Measurements from ENCODE around the gene STARD8.

The STARD8 gene

GRCh38 chrX:68696267-68696990 lies 49.0 kb downstream of the STARD8 start:
- TF ChIP-seq CTCF (IDR thresholded peaks at IDR 0.05; ENCODE audit: low read depth, low read length) = no peak
- DNase-seq (ENCODE audit: low read depth in 2 of 2) = no peak
- H3K4me3 ChIP-seq (replicated peaks in 1 of 2; ENCODE audit: low read depth in 2 of 2, low read length in 2 of 2) = no peak overlapping the region

- H3K4me3 ChIP-seq (replicated peaks in 1 of 2; ENCODE audit: low read depth in 2 of 2, low read length in 2 of 2) = no peak overlapping the region
- no peak for DNase-seq (ENCODE audit: low read depth in 2 of 2)
- no peak for TF ChIP-seq CTCF (IDR thresholded peaks at IDR 0.05; ENCODE audit: low read depth, low read length)
These were observed 49.6 kb downstream of the STARD8 start for GRCh38 chrX:68697036-68697435.

GRCh38 chrX:68697465-68698125 lies 50.1 kb downstream of the STARD8 start:
- DNase-seq (ENCODE audit: low read depth in 2 of 2) = no peak
- no peak for TF ChIP-seq CTCF (IDR thresholded peaks at IDR 0.05; ENCODE audit: low read depth, low read length)
- no peak overlapping the region for H3K4me3 ChIP-seq (replicated peaks in 1 of 2; ENCODE audit: low read depth in 2 of 2, low read length in 2 of 2)

GRCh38 chrX:68698942-68699341 lies 51.5 kb downstream of the STARD8 start:
- no peak overlapping the region for H3K4me3 ChIP-seq (replicated peaks in 1 of 2; ENCODE audit: low read depth in 2 of 2, low read length in 2 of 2)
- no peak for DNase-seq (ENCODE audit: low read depth in 2 of 2)
- no peak for TF ChIP-seq CTCF (IDR thresholded peaks at IDR 0.05; ENCODE audit: low read depth, low read length)

- H3K4me3 ChIP-seq (replicated peaks in 1 of 2; ENCODE audit: low read depth in 2 of 2, low read length in 2 of 2) = no peak overlapping the region
- TF ChIP-seq CTCF (IDR thresholded peaks at IDR 0.05; ENCODE audit: low read depth, low read length) = no peak
- DNase-seq (ENCODE audit: low read depth in 2 of 2) = peak; percentile 43 to 74
These were observed 52.7 kb downstream of the STARD8 start for GRCh38 chrX:68699960-68700746.

GRCh38 chrX:68703369-68703768 lies 55.9 kb downstream of the STARD8 start:
- DNase-seq (ENCODE audit: low read depth in 2 of 2) = no peak
- TF ChIP-seq CTCF (IDR thresholded peaks at IDR 0.05; ENCODE audit: low read depth, low read length) = no peak

More at GRCh38 chrX:68703369-68703768, 55.9 kb downstream of the STARD8 start:
- no peak overlapping the region for H3K4me3 ChIP-seq (replicated peaks in 1 of 2; ENCODE audit: low read depth in 2 of 2, low read length in 2 of 2)

All from cardiac fibroblast (primary cell).